HCT116 (cell line): ENCODE data around the gene LGI1. TPM values are rescaled to one million over a fixed set of nuclear protein-coding genes. Genes with fewer than 3 reads are reported as not detected.

Experiments
- ATAC-seq: fragments of 200-7000 bp; cut with Tn5 transposase; 2 replicates; pipeline ENCODE4 v1.9.1; 2020; ENCODE audit warnings: mild to moderate bottlenecking, moderate library complexity
- BruUV-seq: library from RNA; stranded (reverse); fragments of 400-500 nt; replicated peaks from 2 replicates; lab custom pipeline; 2021; lab: Mats Ljungman, UMichigan
- CTCF ChIA-PET: fragments of 300-600 bp; sonication (Branson Sonifier 250); formaldehyde crosslinking; loops from one replicate; lab custom pipeline; 2021; ENCODE audit warnings: antibody characterized with exemption; lab: Charles Lee
- POLR2A ChIA-PET: fragments of 300-600, 350-600 bp; sonication (Branson Sonifier 250); formaldehyde crosslinking; loops from one replicate; lab custom pipeline; 2021; ENCODE audit warnings: antibody characterized with exemption; lab: Charles Lee
- RAD21 ChIA-PET, 2 experiments: fragments of 300-600 bp; sonication (Branson Sonifier 250); formaldehyde crosslinking; loops; one replicate each; lab custom pipeline; 2023; ENCODE audit warnings: low total read pairs in 2 of 2; ENCODE audit not compliant: uncharacterized antibody in 2 of 2, unreplicated experiment in 2 of 2, low non-redundant PET in 1 of 2; lab: Charles Lee
- DNase-seq: peaks from one replicate; pipeline ENCODE4 v3.0.0-alpha.2; 2010; ENCODE audit warnings: low read depth, low spot score
- H2AFZ ChIP-seq: fragments of 200-600 bp; shearing (Covaris generic), sonication (generic); 2 replicates; pipeline ENCODE4 v1.6.1; 2017; ENCODE audit warnings: low read depth, mixed run types, mixed read lengths, antibody characterized with exemption, low read length; ENCODE audit not compliant: poor library complexity, severe bottlenecking
- H3K27ac ChIP-seq: 2 replicates; pipeline ENCODE4 v1.5.1; 2012; ENCODE audit warnings: low read depth, low read length
- H3K27me3 ChIP-seq: fragments of 200-600 bp; sonication (generic); 2 replicates; pipeline ENCODE4 v1.6.1; 2016; ENCODE audit warnings: mixed run types, low read length, mixed read lengths; ENCODE audit not compliant: insufficient read depth
- H3K36me3 ChIP-seq, 2 experiments: fragments of 200-500 bp in 1 of 2; fragments of 200-600 bp in 1 of 2; sonication (Bioruptor generic) in 1 of 2; sonication (generic) in 1 of 2; 2 replicates each; pipeline versions ENCODE4 v1.5.1 to v1.6.1; 2014 to 2016; ENCODE audit warnings: low read length in 2 of 2, inconsistent platforms in 1 of 2, mixed read lengths in 1 of 2, mixed run types in 1 of 2; ENCODE audit not compliant: insufficient read depth in 2 of 2, control insufficient read depth in 1 of 2
- H3K4me1 ChIP-seq, 2 experiments: fragments of 200-600 bp in 1 of 2; sonication (generic) in 1 of 2; 2 replicates each; pipeline versions ENCODE4 v1.5.1 to v1.6.1; 2012 to 2017; ENCODE audit warnings: low read length in 2 of 2, inconsistent platforms in 1 of 2, mild to moderate bottlenecking in 1 of 2, mixed read lengths in 1 of 2, mixed run types in 1 of 2, moderate library complexity in 1 of 2; ENCODE audit not compliant: insufficient read depth in 2 of 2, control insufficient read depth in 1 of 2
- H3K4me2 ChIP-seq: fragments of 200-600 bp; sonication (generic); 2 replicates; pipeline ENCODE4 v1.6.1; 2017; ENCODE audit warnings: mixed run types, low read length, mixed read lengths
- H3K4me3 ChIP-seq, 2 experiments: fragments of 200-600 bp in 1 of 2; sonication (generic) in 1 of 2; replicated peaks in 1 of 2; 2 replicates each; pipeline ENCODE4 v1.5.1; 2011 to 2016; ENCODE audit warnings: low read length in 2 of 2, control low read depth in 1 of 2, low read depth in 1 of 2, mild to moderate bottlenecking in 1 of 2, mixed read lengths in 1 of 2, mixed run types in 1 of 2
- H3K79me2 ChIP-seq: fragments of 200-600 bp; sonication (generic); 2 replicates; pipeline ENCODE4 v1.6.1; 2017; ENCODE audit warnings: mild to moderate bottlenecking, mixed run types, low read length, moderate library complexity, mixed read lengths; ENCODE audit not compliant: insufficient read depth
- H3K9ac ChIP-seq: fragments of 200-600 bp; sonication (generic); 2 replicates; pipeline ENCODE4 v1.6.1; 2016; ENCODE audit warnings: low read length, mixed read lengths
- H3K9me2 ChIP-seq: fragments of 200-600 bp; sonication (generic), shearing (Covaris generic); 2 replicates; pipeline ENCODE4 v1.6.1; 2017; ENCODE audit warnings: mixed run types, mild to moderate bottlenecking, moderate library complexity; ENCODE audit not compliant: insufficient read depth
- H3K9me3 ChIP-seq, 2 experiments: fragments of 200-500 bp in 1 of 2; fragments of 200-600 bp in 1 of 2; sonication (Bioruptor generic) in 1 of 2; sonication (generic) in 1 of 2; 2 replicates each; pipeline ENCODE4 v1.6.1; 2014 to 2017; ENCODE audit warnings: low read length in 2 of 2, mixed read lengths in 2 of 2, inconsistent platforms in 1 of 2, low read depth in 1 of 2, mild to moderate bottlenecking in 1 of 2, mixed run types in 1 of 2, moderate library complexity in 1 of 2; ENCODE audit not compliant: control insufficient read depth in 1 of 2, insufficient read depth in 1 of 2
- H4K20me1 ChIP-seq: fragments of 200-600 bp; sonication (generic), shearing (Covaris generic); 2 replicates; pipeline ENCODE4 v1.6.1; 2017; ENCODE audit warnings: mixed run types, mild to moderate bottlenecking, moderate library complexity; ENCODE audit not compliant: insufficient read depth
- CEBPB ChIP-seq: IDR thresholded peaks from 2 replicates; pipeline ENCODE4 v1.6.1; 2012; ENCODE audit warnings: low read depth
- EZH2 ChIP-seq: fragments of 200-600 bp; sonication (generic); IDR thresholded peaks from 2 replicates; pipeline ENCODE4 v1.6.1; 2017; ENCODE audit warnings: antibody characterized with exemption, mixed run types
- EZH2phosphoT487 ChIP-seq: fragments of 200-600 bp; IDR thresholded peaks from 2 replicates; pipeline ENCODE4 v1.6.1; 2018; ENCODE audit warnings: antibody characterized with exemption, borderline replicate concordance
- FOSL1 ChIP-seq: IDR thresholded peaks from 2 replicates; pipeline ENCODE4 v1.6.1; 2012; ENCODE audit warnings: low read depth
- JUND ChIP-seq: IDR thresholded peaks from 2 replicates; pipeline ENCODE4 v1.6.1; 2012
- MAX ChIP-seq: IDR thresholded peaks from 2 replicates; pipeline ENCODE4 v1.6.1; 2012
- POLR2A ChIP-seq: IDR thresholded peaks from 2 replicates; pipeline ENCODE4 v1.7.0; 2011; ENCODE audit warnings: borderline replicate concordance; ENCODE audit not compliant: insufficient read depth, insufficient read length; ENCODE audit errors: extremely low read depth
- POLR2AphosphoS5 ChIP-seq: IDR thresholded peaks from 2 replicates; pipeline ENCODE4 v1.6.1; 2011; ENCODE audit warnings: mild to moderate bottlenecking, low read depth, low read length, moderate library complexity
- RAD21 ChIP-seq: IDR thresholded peaks from 2 replicates; pipeline ENCODE4 v1.6.1; 2012; ENCODE audit warnings: low read depth, mild to moderate bottlenecking
- REST ChIP-seq: IDR thresholded peaks from 2 replicates; pipeline ENCODE4 v1.6.1; 2012; ENCODE audit warnings: low read depth
- SIN3A ChIP-seq: IDR thresholded peaks from 2 replicates; pipeline ENCODE4 v1.6.1; 2012; ENCODE audit warnings: low read depth
- SP1 ChIP-seq: IDR thresholded peaks from 2 replicates; pipeline ENCODE4 v1.6.1; 2012; ENCODE audit warnings: low read depth
- YY1 ChIP-seq: IDR thresholded peaks from 2 replicates; pipeline ENCODE4 v1.6.1; 2011; ENCODE audit warnings: low read length, low read depth, moderate library complexity, mild to moderate bottlenecking; ENCODE audit not compliant: insufficient replicate concordance; ENCODE audit errors: extremely low read depth
- ZFX ChIP-seq: fragments of 450-650 bp; IDR thresholded peaks from 2 replicates; pipeline ENCODE4 v1.6.1; 2017
- ZNF274 ChIP-seq: fragments of 200-500 bp; sonication (Bioruptor generic); IDR thresholded peaks from 2 replicates; pipeline ENCODE4 v1.6.1; 2014; ENCODE audit warnings: mild to moderate bottlenecking, low read depth, low read length, inconsistent platforms
- intact Hi-C: fragments of 100-400 bp; cut with micrococcal nuclease; formaldehyde crosslinking; loops from 2 replicates; pipeline ENCODE4 v1.10.0; 2022
- total RNA-seq: library from RNA; stranded (reverse); gene quantifications from one replicate; pipeline ENCODE4 v1.2.1, GENCODE V29; 2021; ENCODE audit not compliant: unreplicated experiment
- TF ChIP-seq, protein P1 (sequence below): IDR thresholded peaks from 2 replicates; pipeline ENCODE4 v1.6.1; 2012
- TF ChIP-seq, protein P2 (sequence below), 3 experiments: fragments of 200-600 bp in 1 of 3; sonication (generic) in 1 of 3; IDR thresholded peaks in 2 of 3; conservative IDR thresholded peaks in 1 of 3; 2 replicates each; pipeline ENCODE4 v1.5.1; 2012 to 2017; ENCODE audit warnings: low read depth in 2 of 3, low read length in 2 of 3, antibody characterized with exemption in 1 of 3, borderline replicate concordance in 1 of 3, control low read depth in 1 of 3, mild to moderate bottlenecking in 1 of 3, mixed read lengths in 1 of 3, mixed run types in 1 of 3, moderate library complexity in 1 of 3; ENCODE audit not compliant: insufficient read depth in 1 of 3
- TF ChIP-seq, protein P3 (sequence below): IDR thresholded peaks from 2 replicates; pipeline ENCODE4 v1.6.1; 2011; ENCODE audit warnings: mild to moderate bottlenecking, low read length, moderate library complexity; ENCODE audit not compliant: insufficient replicate concordance; ENCODE audit errors: extremely low read depth

The LGI1 gene
- total RNA-seq, 1 experiment from 2014 or later = not detected

DNA sequence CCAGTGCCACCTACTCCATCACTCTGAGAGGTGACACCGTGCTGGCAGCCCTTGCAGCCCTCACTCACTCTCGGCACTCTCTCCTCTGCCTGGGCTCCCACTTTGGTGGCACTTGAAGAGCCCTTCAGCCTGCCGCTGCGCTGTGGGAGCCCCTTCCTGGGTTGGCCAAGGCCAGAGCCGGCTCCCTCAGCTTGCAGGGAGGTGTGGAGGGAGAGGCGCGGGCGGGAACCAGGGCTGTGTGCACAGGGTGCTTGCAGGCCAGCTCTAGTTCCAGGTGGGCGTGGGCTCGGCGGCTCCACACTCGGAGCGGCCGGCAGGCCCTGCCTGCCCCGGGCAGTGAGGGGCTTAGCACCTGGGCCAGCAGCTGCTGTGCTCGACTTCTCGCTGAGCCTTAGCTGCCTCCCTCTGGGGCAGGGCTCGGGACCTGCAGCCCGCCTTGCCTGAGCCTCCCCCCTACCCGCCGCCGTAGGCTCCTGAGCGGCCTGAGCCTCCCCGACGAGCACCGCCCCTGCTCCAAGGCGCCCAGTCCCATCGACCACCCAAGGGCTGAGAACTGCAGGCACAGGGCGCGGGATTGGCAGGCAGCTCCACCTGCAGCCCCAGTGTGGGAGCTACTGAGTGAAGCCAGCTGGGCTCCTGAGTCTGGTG is 87.4 kb downstream of the LGI1 start:
- Histone ChIP-seq H4K20me1 (no peaks in the 10 kb centered on the region), H2AFZ (no peak overlapping the region), H3K36me3 (no peaks in the 10 kb centered on the region), H3K9ac (no peak overlapping the region), H3K4me1 (no peaks in the 10 kb centered on the region), H3K79me2 (no peaks in the 10 kb centered on the region), H3K4me3 (no peak overlapping the region), H3K9me2 (no peaks in the 10 kb centered on the region), H3K27ac (no peak overlapping the region), H3K4me2 (no peak overlapping the region), H3K27me3 (no peaks in the 10 kb centered on the region), H3K9me3 (no peaks in the 10 kb centered on the region)
- ATAC-seq (no peak), DNase-seq (no peak)
- BruUV-seq = no TSS peak
- intact Hi-C loops = no loop called here
- ChIA-PET POLR2A (no interaction called here), RAD21 (interaction anchor here in 1 of 2 experiments (0.6 kb wide), 1 partner anchor 30 kb away, joined by 3 read pairs; no protein-coding TSS in a partner anchor), CTCF (no interaction called here)
- TF ChIP-seq, protein P1, sequence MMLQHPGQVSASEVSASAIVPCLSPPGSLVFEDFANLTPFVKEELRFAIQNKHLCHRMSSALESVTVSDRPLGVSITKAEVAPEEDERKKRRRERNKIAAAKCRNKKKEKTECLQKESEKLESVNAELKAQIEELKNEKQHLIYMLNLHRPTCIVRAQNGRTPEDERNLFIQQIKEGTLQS = no peak
- TF ChIP-seq JUND (no peak), REST (no peak), POLR2AphosphoS5 (no peak), MAX (no peak), POLR2A (no peak), ZNF274 (no peak), FOSL1 (no peak), EZH2phosphoT487 (no peak), SIN3A (no peak), YY1 (no peak), CEBPB (no peak), EZH2 (no peak), SP1 (no peak), RAD21 (no peak), ZFX (no peak)
- TF ChIP-seq, protein P2, sequence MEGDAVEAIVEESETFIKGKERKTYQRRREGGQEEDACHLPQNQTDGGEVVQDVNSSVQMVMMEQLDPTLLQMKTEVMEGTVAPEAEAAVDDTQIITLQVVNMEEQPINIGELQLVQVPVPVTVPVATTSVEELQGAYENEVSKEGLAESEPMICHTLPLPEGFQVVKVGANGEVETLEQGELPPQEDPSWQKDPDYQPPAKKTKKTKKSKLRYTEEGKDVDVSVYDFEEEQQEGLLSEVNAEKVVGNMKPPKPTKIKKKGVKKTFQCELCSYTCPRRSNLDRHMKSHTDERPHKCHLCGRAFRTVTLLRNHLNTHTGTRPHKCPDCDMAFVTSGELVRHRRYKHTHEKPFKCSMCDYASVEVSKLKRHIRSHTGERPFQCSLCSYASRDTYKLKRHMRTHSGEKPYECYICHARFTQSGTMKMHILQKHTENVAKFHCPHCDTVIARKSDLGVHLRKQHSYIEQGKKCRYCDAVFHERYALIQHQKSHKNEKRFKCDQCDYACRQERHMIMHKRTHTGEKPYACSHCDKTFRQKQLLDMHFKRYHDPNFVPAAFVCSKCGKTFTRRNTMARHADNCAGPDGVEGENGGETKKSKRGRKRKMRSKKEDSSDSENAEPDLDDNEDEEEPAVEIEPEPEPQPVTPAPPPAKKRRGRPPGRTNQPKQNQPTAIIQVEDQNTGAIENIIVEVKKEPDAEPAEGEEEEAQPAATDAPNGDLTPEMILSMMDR (IDR thresholded peaks at IDR 0.05 in 2 of 3, conservative IDR thresholded peaks at IDR 0.05 in 1 of 3; ENCODE audit: borderline replicate concordance in 1 of 3, insufficient read depth in 1 of 3, low read depth in 2 of 3, low read length in 2 of 3) = no peak
- TF ChIP-seq, protein P3, sequence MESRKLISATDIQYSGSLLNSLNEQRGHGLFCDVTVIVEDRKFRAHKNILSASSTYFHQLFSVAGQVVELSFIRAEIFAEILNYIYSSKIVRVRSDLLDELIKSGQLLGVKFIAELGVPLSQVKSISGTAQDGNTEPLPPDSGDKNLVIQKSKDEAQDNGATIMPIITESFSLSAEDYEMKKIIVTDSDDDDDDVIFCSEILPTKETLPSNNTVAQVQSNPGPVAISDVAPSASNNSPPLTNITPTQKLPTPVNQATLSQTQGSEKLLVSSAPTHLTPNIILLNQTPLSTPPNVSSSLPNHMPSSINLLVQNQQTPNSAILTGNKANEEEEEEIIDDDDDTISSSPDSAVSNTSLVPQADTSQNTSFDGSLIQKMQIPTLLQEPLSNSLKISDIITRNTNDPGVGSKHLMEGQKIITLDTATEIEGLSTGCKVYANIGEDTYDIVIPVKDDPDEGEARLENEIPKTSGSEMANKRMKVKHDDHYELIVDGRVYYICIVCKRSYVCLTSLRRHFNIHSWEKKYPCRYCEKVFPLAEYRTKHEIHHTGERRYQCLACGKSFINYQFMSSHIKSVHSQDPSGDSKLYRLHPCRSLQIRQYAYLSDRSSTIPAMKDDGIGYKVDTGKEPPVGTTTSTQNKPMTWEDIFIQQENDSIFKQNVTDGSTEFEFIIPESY = no peak
